ENCODE results near the gene SUSD1. TPM values are rescaled to one million over a fixed set of nuclear protein-coding genes. Genes with fewer than 3 reads are reported as not detected.
"Not testable (repeated sequence)": the region's sequence is repeated elsewhere in the genome, so short reads cannot be mapped to it uniquely, and the experiment has no call there.

SUSD1 gene
- total and polyA plus RNA-seq, 7 donors: 0.42 to 3.4 (median 1.7) TPM

DNA sequence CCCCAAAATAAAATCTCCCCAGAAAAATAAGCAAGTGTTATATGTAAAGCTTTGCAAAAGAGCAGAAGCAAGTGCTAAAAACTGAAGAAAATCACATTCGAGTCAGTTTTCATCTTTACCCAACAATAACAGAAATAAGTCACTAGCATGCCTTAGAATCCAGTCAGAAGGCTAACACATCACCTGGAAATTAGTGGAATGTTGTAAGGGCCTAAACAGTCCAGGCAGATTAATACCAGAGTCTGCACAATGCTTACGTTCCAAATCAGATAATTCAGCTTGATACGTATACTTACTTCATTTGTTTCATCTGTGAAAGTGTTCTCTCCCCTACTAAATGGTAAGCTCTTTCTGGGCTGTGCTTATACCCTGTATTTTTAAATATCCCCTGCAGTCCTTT lies 42.7 kb downstream of the SUSD1 start:
- no peak overlapping the region for H3K27ac ChIP-seq
- H3K27me3 ChIP-seq (ENCODE audit: insufficient read depth in 3 of 3, low read length in 2 of 3): no peaks in the 10 kb centered on the region
- intact Hi-C loops (cut with DNase I): no loop called here
- DNase-seq (no peak), ATAC-seq (no peak)
- H3K4me3 ChIP-seq: no peak overlapping the region
- H3K9me3 ChIP-seq: peaks cover 5% of the 10 kb centered on the region
- TF ChIP-seq CTCF (IDR thresholded peaks at IDR 0.05): no peak
- H3K36me3 ChIP-seq (ENCODE audit: insufficient read depth in 1 of 2, low read depth in 1 of 2): no peaks in the 10 kb centered on the region
- WGBS, 3 donors: 97 to 98% (median 97%) methylated on average over 3 of the region's 3 CpGs
- no peaks in the 10 kb centered on the region for H3K4me1 ChIP-seq

DNA sequence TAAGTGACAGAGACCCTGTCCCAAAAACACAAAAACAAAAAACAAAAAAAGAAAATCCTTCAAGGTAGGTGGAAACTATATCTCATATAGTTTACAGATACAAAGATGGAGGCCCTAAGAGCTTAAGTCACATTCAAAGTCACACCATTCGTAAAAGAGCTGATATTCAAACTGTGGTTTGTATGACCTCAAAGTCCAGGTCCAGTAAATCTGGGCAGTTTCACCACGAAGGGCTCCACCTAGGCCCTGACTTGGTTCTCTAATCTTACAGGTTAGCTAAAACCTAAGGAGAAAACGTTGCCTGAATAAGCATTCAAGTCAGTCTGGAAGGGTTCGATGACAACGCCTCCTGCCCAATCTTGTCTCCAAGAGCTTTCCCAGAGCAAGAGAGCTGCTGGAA lies 44.1 kb downstream of the SUSD1 start:
- intact Hi-C loops (cut with DNase I): no loop called here
- Histone ChIP-seq H3K36me3 (ENCODE audit: insufficient read depth in 1 of 2, low read depth in 1 of 2) (no peaks in the 10 kb centered on the region), H3K27me3 (ENCODE audit: insufficient read depth in 3 of 3, low read length in 2 of 3) (no peaks in the 10 kb centered on the region), H3K27ac (no peak overlapping the region), H3K9me3 (peaks cover 5% of the 10 kb centered on the region), H3K4me1 (no peaks in the 10 kb centered on the region), H3K4me3 (no peak overlapping the region)
- 80 to 87% (median 81%) methylated on average over 5 of the region's 5 CpGs for WGBS, 3 donors
- DNase-seq: no peak
- ATAC-seq: no peak
- TF ChIP-seq CTCF (IDR thresholded peaks at IDR 0.05): no peak

DNA sequence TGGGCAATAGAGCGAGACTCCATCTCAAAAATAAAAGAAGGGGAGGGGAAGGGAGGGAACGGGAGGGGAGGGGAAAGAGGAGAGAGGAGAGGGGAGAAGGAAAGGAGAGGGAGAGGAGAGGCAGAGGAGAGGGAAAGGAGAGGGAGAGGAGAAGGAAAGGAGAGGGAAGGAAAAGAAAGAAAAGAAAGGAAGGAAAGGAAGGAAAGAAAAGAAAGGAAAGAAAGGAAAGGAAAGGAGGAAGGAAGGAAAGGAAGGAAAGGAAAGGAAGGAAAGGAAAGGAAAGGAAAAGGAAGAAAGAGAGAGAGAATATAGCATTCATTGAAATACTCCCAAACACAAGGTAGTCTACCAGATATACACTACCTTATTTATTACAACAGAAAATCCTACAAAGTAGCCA lies 44.8 kb downstream of the SUSD1 start:
- Histone ChIP-seq H3K27me3 (ENCODE audit: insufficient read depth in 3 of 3, low read length in 2 of 3) (no peaks in the 10 kb centered on the region), H3K4me3 (no peak overlapping the region), H3K27ac (no peak overlapping the region), H3K4me1 (no peaks in the 10 kb centered on the region), H3K9me3 (peaks cover 5% of the 10 kb centered on the region), H3K36me3 (ENCODE audit: insufficient read depth in 1 of 2, low read depth in 1 of 2) (no peaks in the 10 kb centered on the region)
- intact Hi-C loops (cut with DNase I): no loop called here
- no peak for DNase-seq
- WGBS, 3 donors: 79 to 100% (median 89%) methylated on average over 2 of the region's 2 CpGs
- no peak for ATAC-seq
- no peak for TF ChIP-seq CTCF (IDR thresholded peaks at IDR 0.05)

- TF ChIP-seq CTCF (IDR thresholded peaks at IDR 0.05): no peak
- no peaks in the 10 kb centered on the region for H3K36me3 ChIP-seq (ENCODE audit: insufficient read depth in 1 of 2, low read depth in 1 of 2)
- 89 to 95% (median 92%) methylated on average over 6 of the region's 6 CpGs for WGBS, 3 donors
- no peaks in the 10 kb centered on the region for H3K4me1 ChIP-seq
- peaks cover 5% of the 10 kb centered on the region for H3K9me3 ChIP-seq
- no peaks in the 10 kb centered on the region for H3K27me3 ChIP-seq (ENCODE audit: insufficient read depth in 3 of 3, low read length in 2 of 3)
- intact Hi-C loops (cut with DNase I): no loop called here
- no peak overlapping the region for H3K4me3 ChIP-seq
- ATAC-seq: no peak
- DNase-seq: no peak
- H3K27ac ChIP-seq: no peak overlapping the region
Measured at GRCh38 chr9:112129246-112129645, 45.9 kb downstream of the SUSD1 start.

DNA sequence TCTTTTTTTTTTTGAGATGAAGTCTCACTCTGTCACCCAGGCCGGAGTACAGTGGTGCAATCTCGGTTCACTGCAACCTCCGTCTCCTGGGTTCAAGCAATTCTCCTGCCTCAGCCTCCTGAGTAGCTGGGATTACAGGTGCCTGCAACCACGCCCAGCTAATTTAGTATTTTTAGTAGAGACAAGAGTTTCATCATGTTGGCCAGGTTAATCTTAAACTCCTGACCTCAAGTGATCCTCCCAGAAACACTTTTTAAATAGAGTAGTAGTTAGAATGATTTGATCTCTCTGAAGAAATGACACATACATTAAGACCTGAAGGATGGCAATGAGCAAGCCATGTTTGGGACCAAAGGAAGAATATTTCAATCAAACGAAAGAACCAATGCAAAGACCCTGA lies 46.7 kb downstream of the SUSD1 start:
- H3K27me3 ChIP-seq (ENCODE audit: insufficient read depth in 3 of 3, low read length in 2 of 3): not testable (repeated sequence)
- 95 to 97% (median 95%) methylated on average over 5 of the region's 5 CpGs for WGBS, 3 donors

More for the DNA sequence above, 46.7 kb downstream of the SUSD1 start:
- H3K9me3 ChIP-seq; H3K4me1 ChIP-seq; H3K27ac ChIP-seq; DNase-seq; intact Hi-C loops (cut with DNase I); ATAC-seq; H3K4me3 ChIP-seq; H3K36me3 ChIP-seq (ENCODE audit: insufficient read depth in 1 of 2, low read depth in 1 of 2): not testable (repeated sequence)
